Parathyroid adenoma (tissue), 2 donors: ENCODE measurements around the gene TCF23.
A peak's percentile ranks its signal among the peaks of the same experiment; 100 is the strongest.

Experiments used
- H2AFZ ChIP-seq: fragments of 300-600 bp; sonication (generic); one replicate; pipeline ENCODE4 v1.7.0; 2017; ENCODE audit warnings: antibody characterized with exemption, mild to moderate bottlenecking
- H3K27ac ChIP-seq: fragments of 300-600 bp; sonication (generic); one replicate; pipeline ENCODE4 v1.7.0; 2017
- H3K27me3 ChIP-seq: fragments of 300-600 bp; sonication (generic); one replicate; pipeline ENCODE4 v1.7.0; 2017; ENCODE audit warnings: low read length; ENCODE audit not compliant: control insufficient read depth, insufficient read depth
- H3K36me3 ChIP-seq: fragments of 300-600 bp; sonication (generic); one replicate; pipeline ENCODE4 v1.7.0; 2017; ENCODE audit warnings: low read length; ENCODE audit not compliant: control insufficient read depth, insufficient read depth
- H3K4me1 ChIP-seq: fragments of 300-600 bp; sonication (generic); one replicate; pipeline ENCODE4 v1.7.0; 2017; ENCODE audit warnings: control low read depth
- H3K4me2 ChIP-seq: fragments of 300-600 bp; sonication (generic); one replicate; pipeline ENCODE4 v1.7.0; 2017; ENCODE audit warnings: low read length
- H3K4me3 ChIP-seq: fragments of 300-600 bp; sonication (generic); one replicate; pipeline ENCODE4 v1.7.0; 2017; ENCODE audit warnings: low read depth, low read length
- H3K79me2 ChIP-seq: fragments of 300-600 bp; sonication (generic); one replicate; pipeline ENCODE4 v1.7.0; 2017; ENCODE audit warnings: control low read depth
- H3K9ac ChIP-seq: fragments of 300-600 bp; sonication (generic); one replicate; pipeline ENCODE4 v1.7.0; 2017; ENCODE audit warnings: mild to moderate bottlenecking
- H3K9me3 ChIP-seq: fragments of 300-600 bp; sonication (generic); one replicate; pipeline ENCODE4 v1.7.0; 2017; ENCODE audit warnings: low read length; ENCODE audit not compliant: control insufficient read depth
- CTCF ChIP-seq: fragments of 300-600 bp; sonication (generic); IDR thresholded peaks from one replicate; pipeline ENCODE4 v1.7.0; 2017; ENCODE audit warnings: antibody characterized with exemption, mild to moderate bottlenecking
- donor health status: primary hyperparathyroidism.

The TCF23 gene

DNA sequence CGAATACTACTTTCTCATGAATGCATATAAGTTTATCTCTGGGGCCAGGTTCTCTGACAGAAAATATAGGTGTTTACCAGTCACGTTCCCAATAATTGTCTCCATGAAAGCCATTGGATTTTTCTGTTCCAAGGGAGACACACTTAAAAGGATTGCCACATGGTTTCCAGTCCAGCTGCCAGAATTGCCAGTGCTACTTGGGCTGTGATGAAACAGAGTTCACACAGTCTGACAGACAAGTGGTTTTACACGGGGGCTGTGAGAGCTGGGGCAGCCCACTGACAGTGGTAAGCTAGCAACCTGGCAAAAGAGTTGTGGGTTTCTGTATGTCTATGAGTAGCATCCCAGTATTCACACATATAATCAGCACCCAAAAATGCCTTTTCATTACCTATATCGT lies 35.3 kb downstream of the TCF23 start:
- Histone ChIP-seq H3K79me2 (no peaks in the 10 kb centered on the region), H3K36me3 (no peaks in the 10 kb centered on the region), H3K4me3 (no peak overlapping the region), H2AFZ (no peak overlapping the region), H3K4me2 (no peak overlapping the region), H3K9me3 (no peaks in the 10 kb centered on the region), H3K4me1 (no peaks in the 10 kb centered on the region), H3K9ac (no peak overlapping the region), H3K27me3 (no peaks in the 10 kb centered on the region), H3K27ac (no peak overlapping the region)
- TF ChIP-seq CTCF = no peak

- Histone ChIP-seq H3K27me3 (no peaks in the 10 kb centered on the region), H3K9ac (no peak overlapping the region)
These were observed 36.7 kb downstream of the TCF23 start for GRCh38 chr2:27185331-27186026.

DNA sequence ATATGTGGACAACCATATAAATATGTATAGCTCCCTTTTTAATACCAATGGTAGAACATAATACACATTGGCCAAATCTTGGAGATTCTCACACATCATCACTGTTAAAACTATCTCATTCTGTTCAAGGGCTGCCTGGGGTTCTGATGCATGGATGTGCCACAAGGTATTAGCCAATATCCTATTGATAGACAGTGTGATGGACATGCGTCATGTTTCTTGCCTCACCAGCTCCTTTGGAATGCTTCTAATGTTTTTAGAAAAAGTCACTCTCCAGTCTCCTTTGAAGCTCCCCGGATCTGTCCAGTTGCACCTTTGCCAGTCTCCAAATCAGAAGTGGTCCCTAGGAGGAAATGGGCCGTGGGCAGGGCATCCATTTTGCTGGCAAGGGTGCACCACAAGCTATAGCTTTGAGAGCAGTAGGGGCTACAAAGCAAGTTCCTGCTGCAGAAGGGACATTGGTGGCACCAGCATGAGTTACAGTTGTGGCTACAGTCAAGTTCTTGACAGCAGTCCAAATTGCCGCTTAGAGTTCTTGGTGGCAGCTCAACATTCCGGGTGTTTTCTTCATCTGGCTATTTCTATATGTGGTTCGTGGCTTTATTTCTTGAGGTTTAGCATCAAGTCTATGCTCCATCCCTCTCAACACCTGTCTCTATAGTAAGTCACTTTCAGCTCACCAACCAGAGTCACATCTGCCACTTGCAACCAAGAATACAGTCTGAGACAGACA lies 38.0 kb downstream of the TCF23 start:
- TF ChIP-seq CTCF = no peak
- H3K79me2 ChIP-seq = no peaks in the 10 kb centered on the region
- H3K9me3 ChIP-seq = no peaks in the 10 kb centered on the region
- H3K4me2 ChIP-seq = no peak overlapping the region
- H3K4me1 ChIP-seq = no peaks in the 10 kb centered on the region
- H2AFZ ChIP-seq = no peak overlapping the region
- H3K27me3 ChIP-seq = no peaks in the 10 kb centered on the region
- H3K36me3 ChIP-seq = no peaks in the 10 kb centered on the region
- H3K9ac ChIP-seq = no peak overlapping the region
- H3K27ac ChIP-seq = no peak overlapping the region
- H3K4me3 ChIP-seq = no peak overlapping the region

More at GRCh38 chr2:27185331-27186026, 36.7 kb downstream of the TCF23 start:
- Histone ChIP-seq H2AFZ (peak overlapping the region; percentile 59), H3K79me2 (no peaks in the 10 kb centered on the region), H3K9me3 (no peaks in the 10 kb centered on the region), H3K27ac (no peak overlapping the region), H3K4me3 (no peak overlapping the region), H3K4me1 (no peaks in the 10 kb centered on the region), H3K36me3 (no peaks in the 10 kb centered on the region), H3K4me2 (no peak overlapping the region)
- TF ChIP-seq CTCF = no peak

GRCh38 chr2:27189989-27190388 lies 41.2 kb downstream of the TCF23 start:
- Histone ChIP-seq H3K4me2 (no peak overlapping the region), H2AFZ (no peak overlapping the region)
- TF ChIP-seq CTCF = no peak

More at GRCh38 chr2:27189989-27190388, 41.2 kb downstream of the TCF23 start:
- H3K27me3 ChIP-seq = no peaks in the 10 kb centered on the region
- H3K9me3 ChIP-seq = no peaks in the 10 kb centered on the region
- H3K79me2 ChIP-seq = no peaks in the 10 kb centered on the region
- H3K4me1 ChIP-seq = no peaks in the 10 kb centered on the region
- no peaks in the 10 kb centered on the region for H3K36me3 ChIP-seq
- no peak overlapping the region for H3K9ac ChIP-seq
- H3K4me3 ChIP-seq = no peak overlapping the region
- H3K27ac ChIP-seq = no peak overlapping the region
